ENCODE results near the gene ZNF526.
"Not testable (repeated sequence)": the region's sequence is repeated elsewhere in the genome, so short reads cannot be mapped to it uniquely, and the experiment has no call there.

The ZNF526 gene

GRCh38 chr19:42247640-42248199, 27.6 kb downstream of the ZNF526 start:
- no peak for DNase-seq (ENCODE audit: low spot score)

GRCh38 chr19:42248270-42249148, 28.4 kb downstream of the ZNF526 start:
- DNase-seq (ENCODE audit: low spot score), result no peak

- no peak for DNase-seq (ENCODE audit: low spot score)
Measured at GRCh38 chr19:42249149-42249750, 29.1 kb downstream of the ZNF526 start.

- DNase-seq (ENCODE audit: low spot score), result no peak
Measured at GRCh38 chr19:42249769-42250168, 29.7 kb downstream of the ZNF526 start.

- no peak for DNase-seq (ENCODE audit: low spot score)
Measured at GRCh38 chr19:42250183-42250665, 30.1 kb downstream of the ZNF526 start.

GRCh38 chr19:42250666-42251531, 30.8 kb downstream of the ZNF526 start:
- no peak for DNase-seq (ENCODE audit: low spot score)

- DNase-seq (ENCODE audit: low spot score), result peak; percentile 1
Measured at GRCh38 chr19:42251572-42252358, 31.7 kb downstream of the ZNF526 start.

- no peak for DNase-seq (ENCODE audit: low spot score)
Measured at GRCh38 chr19:42252365-42253244, 32.5 kb downstream of the ZNF526 start.

- DNase-seq (ENCODE audit: low spot score), result no peak
Measured at GRCh38 chr19:42253245-42254088, 33.4 kb downstream of the ZNF526 start.

- peak; percentile 50 for DNase-seq (ENCODE audit: low spot score)
Measured at GRCh38 chr19:42254089-42254849, 34.2 kb downstream of the ZNF526 start.

GRCh38 chr19:42254850-42255765, 35.0 kb downstream of the ZNF526 start, which contains the start of gene ERF:
Gene ERF (minus strand): TSS chr19:42255128. CDS start chr19:42254999, 129 bp downstream.
- peak; percentile 89 for DNase-seq (ENCODE audit: low spot score)

GRCh38 chr19:42255766-42256745, 35.9 kb downstream of the ZNF526 start:
- no peak for DNase-seq (ENCODE audit: low spot score)

- DNase-seq (ENCODE audit: low spot score), result not testable (repeated sequence)
Measured at GRCh38 chr19:42257842-42258241, 37.7 kb downstream of the ZNF526 start.

- no peak for DNase-seq (ENCODE audit: low spot score)
Measured at GRCh38 chr19:42261763-42262162, 41.7 kb downstream of the ZNF526 start.

GRCh38 chr19:42266105-42266504, 46.0 kb downstream of the ZNF526 start:
- not testable (repeated sequence) for DNase-seq (ENCODE audit: low spot score)
